ENCODE measurements around the gene HRH2.
"Not testable (repeated sequence)": the region's sequence is repeated elsewhere in the genome, so short reads cannot be mapped to it uniquely, and the experiment has no call there.

Gene HRH2

DNA sequence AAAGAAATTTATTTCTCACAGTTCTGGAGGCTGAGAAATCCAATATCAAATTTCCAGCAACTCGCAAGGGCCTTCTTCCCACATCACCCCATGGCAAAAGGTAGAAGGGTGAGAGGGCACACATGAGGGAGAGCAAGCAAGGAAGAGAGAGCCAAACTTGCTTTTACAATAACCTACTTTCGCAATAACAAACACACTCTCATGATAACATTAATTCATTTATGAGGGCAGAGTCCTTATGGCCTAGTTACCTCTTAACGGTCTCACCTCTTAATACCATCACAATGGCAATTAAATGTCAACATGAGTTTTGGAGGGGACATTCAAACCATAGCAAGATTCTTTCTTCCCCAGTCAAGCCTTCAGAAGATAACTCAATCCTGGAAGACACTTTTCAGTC, 11.6 kb upstream of the HRH2 start:
- DNase-seq: no peak

DNA sequence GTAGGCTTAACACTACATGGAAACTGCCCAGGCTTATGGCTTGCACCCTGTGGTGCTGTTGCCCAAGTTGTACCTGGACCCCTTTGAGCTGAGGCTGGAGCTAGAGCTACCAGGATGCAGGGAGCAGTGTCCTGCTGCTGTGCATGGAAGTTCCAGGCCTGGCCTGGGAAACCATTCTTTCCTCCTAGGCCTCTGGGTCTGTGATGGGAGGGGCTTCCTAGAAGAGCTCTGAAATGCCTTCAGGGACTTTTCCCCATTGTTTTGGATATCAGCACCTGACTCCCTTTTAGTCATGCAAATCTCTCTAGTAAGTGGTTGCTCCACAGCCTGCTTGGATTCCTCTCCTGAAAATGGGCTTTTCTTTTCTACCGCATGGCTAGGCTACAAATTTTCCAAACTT, 7.9 kb upstream of the HRH2 start:
- no peak for DNase-seq

DNA sequence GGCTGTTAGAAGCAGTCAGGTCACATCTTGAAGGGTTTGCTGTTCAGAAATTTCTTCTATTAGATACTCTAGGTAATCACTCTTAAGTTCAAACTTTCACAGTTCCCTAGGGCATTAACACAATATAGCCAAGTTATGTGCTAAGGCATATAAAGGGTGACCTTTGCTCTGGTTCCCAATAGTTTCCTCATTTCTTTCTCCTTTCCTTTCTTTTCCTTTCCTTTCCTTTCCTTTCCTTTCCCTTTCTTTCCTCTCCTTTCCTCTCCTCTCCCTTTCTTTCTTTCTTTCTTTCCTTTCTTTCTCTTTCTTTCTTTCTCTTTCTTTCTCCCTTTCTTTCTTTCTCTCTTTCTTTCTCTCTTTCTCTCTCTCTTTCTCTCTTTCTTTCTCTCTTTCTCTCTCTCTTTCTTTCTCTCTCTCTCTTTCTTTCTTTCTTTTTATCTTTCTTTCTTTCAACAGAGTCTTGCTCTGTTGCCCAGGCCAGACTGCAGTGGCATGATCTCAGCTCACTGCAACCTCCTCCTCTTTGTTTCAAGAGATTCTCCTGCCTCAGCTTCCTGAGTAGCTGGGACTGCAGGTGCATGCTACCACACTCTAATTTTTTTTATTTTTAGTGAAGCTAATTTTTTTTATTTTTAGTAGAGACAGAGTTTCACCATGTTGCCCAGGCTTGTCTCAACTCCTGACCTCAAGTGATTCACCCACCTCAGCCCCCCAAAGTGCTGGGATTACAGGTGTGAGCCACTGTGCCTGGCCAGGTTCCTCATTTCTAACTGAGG, 7.3 kb upstream of the HRH2 start:
- DNase-seq: not testable (repeated sequence)

DNA sequence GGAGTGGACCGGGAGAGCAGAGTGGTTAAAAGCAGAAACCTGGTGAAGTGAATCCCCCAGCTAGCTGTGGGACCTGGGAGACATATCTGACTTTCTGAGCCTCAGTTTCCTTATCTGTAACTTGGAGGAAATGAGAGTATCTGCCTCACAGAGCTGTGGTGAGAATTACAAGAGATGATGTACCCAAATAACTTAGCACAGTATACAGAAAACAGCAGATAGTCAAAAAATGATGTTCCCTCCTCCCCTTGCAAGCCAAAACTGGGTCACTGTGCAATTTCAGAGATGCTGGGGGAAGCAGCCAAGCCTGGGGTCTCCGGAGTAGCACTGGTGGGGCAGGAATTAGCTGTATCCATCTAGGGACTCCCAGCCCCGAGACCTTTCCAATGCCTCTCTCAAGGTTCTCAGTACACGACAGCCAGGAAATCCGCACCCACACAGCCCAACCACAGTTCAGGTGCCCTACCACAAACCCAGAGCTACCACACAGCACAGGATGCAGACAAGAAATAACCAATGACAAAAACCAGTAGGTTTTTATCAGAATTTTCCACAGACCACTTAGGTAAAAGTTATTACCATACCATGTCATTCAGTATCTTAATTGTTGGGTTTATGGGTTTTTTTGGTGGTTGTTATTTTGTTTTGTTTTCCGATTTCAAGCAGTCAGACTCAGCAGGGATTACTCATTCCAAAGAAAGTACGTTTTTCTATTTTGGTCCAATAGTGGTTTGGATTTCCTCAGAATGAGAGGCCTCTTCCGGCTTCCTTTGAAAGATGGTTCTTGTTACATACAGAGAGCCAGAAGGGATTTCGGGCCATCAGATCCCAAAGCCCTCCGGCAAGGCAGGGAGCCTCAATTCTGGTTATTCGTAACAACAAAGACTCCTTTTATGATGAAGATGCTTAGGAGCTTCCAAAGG, 4.9 kb upstream of the HRH2 start:
- DNase-seq: peak; percentile 52

DNA sequence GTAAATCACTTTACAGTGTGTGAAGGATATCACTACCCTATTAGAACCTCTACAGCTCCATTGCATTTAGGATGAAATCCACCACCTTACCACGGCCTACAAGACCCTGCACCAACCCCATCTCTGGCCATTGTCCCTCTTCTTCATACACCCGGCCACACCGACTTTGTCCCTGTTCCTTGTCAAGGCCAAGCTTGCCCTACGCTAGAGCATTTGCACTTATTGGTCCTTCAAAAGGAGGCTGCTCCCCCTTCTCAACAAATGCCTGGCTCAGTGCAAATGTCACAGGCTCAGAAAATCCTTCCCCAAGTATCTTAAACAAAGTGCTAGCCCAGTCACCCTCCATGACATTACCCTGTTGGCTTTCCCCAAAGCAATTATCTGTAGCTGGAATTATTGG, 4.1 kb upstream of the HRH2 start:
- no peak for DNase-seq

DNA sequence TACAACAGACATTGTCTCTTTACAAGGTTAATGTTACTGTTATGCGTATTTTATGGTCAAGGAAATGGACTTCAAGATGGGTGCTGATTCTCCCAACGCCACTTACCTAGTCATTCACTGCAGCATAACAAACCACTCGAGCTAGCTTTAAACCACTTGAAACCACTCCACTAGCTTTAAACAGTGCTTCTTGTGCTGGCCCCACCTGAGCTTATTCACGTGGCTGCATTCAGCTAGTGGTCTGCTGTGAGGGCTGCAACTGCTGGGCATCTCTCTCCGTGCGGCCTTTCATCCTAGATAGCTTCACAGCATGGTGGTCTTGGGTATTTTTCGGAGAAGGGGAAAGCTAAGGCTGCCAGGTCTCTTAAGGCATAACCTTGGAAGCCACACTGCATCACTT, 3.5 kb upstream of the HRH2 start:
- no peak for DNase-seq

DNA sequence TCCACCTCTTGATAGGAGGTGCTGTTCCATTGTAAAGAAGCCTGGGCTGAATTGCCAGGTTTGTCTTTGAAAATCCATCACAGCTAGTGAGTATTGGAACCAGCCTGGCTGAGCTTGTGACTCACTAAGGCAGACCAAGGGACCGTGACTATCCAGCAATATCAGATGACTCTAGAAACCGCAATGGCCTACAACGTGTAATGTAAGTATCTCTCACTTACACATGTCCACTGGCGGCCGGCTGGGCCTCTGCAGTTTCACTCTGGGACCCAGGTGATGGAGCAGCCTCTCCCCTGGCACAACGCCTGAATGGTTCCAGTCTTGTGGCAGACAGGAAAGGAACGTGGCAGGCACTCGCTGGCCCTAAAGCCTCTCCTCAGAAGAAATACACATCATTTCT, 3.1 kb upstream of the HRH2 start:
- DNase-seq: no peak

DNA sequence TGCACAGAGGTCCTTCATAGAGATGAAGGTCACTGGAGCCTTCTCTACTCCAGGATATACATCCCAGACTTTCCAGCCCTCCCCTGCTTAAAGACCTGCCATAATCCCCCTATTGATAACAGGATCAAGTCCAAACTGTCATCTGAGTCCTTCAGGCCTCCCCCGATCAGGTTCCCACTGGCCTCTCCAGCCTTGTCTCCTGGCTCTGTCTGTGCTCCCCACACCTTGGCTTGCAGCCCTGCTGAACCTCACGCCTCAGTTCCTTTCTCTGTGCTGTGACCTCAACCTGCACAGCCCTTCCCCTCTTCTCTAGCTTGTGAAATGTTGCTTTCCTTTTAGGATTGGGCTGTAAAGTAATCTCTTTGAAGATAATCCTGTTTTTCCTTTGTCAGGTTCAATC, 2.5 kb upstream of the HRH2 start:
- no peak for DNase-seq

DNA sequence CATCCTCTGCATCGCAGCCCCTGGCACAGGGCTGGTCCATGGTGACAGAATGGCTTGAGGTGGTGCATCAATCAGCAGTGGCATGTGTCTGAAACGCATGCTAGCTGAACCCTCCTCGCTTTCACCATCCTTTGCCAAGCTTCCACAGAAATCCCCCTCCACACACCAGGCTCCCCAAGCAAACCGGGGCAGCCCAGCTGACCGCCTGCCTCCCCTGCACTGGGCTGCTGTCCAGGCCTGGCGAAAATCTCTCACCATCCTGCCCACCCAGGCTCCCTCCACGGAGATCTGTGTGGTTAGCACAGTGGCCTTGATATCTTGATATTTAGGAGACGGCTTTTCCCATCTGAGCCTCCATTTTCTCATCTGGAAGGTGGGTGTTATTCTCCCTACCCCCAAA, 905 bp upstream of the HRH2 start:
- no peak for DNase-seq

DNA sequence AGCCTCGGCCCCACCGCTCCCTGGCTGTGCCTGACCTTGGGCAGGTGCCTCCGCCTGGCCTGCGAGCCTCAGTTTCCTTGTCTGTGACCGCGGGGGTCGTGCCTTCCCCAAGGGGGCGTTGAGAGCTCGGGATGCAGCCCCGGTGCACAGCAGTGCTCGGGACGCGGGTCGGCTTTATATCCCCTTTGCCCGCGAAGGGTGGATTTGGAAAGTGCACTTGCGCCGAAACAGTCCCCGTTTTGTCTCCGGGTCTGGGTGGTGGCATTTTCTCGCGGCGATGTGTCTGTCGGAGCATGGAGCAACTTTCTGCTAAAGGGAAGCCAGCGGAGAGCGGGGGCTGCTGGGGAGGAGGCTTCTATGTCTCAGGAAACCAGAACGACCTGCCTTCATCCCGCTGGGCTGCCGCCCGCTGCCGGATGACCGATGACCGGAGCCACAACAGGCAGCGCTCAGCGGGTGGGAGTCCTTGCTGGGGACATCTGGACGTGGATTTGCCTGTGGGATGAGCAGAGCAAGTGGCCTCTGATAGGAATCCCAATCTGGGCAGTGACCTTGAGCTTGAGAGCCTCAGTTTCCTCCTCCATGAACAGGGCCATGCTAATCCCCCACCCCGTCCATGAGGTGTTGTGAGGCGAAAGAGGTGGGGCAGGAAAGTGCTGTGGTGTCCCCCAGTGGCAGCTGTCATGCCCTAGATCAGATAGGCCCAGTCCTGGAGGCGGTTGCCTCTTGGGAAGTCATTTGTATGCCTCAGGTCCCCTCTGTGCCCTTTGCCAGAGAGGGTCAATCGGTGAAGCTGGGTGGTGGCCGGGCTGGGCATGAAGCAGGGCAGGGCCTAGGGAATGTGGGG, 651 bp downstream of the HRH2 start:
- DNase-seq: no peak

DNA sequence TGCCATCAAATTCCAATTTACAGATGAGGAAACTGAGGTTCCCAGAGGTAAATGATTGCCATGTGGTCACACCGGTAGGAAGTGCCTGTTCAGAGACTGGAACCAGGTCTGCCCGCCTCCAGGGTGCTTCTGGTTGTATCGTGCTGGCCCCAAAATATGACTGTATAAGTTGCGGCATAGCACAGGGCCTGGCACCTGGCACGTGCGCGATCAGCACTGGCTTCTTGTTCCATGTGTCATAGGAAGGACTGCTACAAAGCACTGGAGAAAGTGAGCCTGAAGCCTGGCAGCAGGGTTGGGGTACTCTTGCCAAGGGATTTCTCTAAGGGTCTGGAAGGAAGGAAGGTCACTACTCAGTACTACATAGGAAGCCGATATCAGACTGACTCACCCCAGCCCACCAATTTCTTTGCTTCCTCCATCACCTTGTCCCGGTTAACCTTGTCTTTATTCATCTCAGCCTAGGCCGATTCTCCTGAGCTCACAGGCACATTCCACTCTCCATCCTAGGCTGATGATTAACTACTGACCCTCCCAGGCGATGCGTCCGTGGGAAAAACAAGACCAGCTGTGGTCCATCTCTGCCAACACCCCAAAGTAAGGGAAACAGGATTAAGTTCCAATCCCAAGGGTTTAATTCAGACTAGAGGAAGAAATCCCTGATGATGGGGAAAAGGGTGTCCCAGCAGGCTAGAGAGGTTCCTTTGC, 1.8 kb downstream of the HRH2 start:
- DNase-seq: no peak

DNA sequence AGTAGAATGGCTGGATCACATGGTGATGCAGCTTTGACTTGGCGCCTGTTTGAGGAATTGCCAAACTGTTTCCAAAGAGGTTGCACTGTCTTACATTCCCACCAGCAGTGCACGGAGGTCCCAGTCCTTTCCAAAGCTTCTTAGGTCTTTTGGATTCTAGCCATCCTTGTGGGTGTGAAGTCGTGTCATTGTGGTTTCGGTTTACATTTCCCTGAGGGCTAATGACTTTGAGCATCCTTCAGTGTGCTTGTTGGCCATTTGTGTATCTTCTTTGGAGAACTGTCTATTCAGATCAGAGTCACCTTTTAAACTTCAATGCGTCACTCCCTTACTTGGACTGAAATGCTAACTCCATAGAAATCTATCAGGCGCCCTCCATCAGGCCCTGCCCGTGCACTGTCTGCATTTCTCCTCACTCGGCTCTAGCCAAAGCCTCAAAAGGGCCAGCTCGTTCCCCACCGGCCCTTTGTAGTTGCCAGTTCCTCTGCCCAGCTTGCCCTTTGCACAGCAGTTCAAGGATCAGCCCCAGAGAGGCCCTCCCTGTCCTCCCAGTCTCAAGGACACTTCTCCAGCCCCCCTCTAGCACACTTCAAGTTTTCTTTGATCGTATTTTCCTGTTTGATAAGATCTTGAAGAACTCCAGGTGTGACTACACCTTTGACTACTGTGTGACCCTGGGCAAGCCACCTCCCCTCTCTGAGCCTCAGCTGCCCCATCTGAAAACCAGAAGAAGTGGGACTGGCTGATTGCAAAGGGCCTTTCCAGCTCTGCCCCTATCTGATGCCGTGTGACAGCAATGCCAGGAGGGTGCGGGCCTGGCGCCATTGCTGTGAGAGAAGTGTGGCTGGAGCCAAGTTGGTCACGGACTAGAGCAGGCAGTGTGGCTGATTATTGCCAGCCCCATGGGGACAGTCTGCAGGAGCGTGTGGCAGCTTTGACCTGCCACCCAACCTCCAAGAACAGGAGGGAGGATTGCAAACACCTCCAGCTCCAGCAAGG, 5.6 kb downstream of the HRH2 start:
- no peak for DNase-seq

DNA sequence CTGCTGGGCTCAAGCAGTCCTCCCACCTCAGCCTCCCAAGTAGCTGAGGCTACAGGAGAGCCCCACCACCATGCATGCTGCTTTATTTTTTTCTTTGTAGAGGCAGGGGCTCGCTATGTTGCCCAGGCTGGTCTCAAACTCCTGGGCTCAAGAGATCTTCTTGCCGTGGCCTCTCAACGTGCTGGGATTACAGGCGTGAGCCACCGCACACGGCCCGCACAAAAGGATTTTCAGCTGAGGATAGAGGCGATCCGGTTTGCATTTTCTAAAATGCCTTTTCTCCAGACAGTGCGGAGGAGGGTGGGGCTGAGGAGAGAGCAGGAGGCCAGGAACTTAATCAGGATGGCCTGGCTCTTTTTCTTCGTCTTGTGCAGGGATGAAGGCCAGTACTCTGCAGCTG, 6.9 kb downstream of the HRH2 start:
- no peak for DNase-seq

DNA sequence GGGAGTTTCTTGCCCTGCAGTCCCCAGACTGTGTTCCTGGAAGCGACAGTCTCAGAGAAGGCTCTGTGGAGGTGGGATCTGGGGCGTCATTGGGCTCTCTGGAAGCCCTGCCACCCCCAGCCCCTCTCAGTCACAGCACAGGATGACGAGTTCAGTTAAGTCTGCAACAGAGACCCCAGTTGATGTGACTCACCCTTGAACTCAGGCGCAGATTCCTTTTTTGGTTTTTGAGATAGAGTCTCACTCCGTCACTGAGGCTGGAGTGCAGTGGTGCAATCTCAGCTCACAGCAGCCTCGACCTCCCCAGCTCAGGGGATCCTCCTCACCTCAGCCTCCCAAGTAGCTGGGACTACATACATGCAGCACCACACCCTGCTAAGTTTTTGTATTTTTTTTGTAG, 8.3 kb downstream of the HRH2 start:
- no peak for DNase-seq

DNA sequence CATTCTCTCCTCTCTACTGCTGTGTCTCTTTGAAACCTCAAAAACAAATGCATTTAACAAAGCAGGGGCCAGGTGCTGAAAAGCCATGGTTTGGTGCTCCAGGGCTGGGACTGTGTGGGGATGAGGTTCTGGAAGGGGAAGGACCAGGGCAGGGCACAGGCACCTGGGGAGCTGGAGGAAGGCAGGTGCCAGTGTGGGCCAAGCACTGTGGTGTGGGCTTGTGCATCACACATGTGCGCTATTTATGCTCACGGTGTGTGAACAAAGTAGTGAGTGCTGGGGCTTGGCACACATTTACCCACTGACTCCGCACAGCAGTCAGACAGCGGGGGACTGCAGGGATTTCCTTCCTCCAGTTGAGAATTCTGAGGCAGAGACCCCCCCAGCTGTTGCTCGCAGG, 10.1 kb downstream of the HRH2 start:
- DNase-seq: no peak

DNA sequence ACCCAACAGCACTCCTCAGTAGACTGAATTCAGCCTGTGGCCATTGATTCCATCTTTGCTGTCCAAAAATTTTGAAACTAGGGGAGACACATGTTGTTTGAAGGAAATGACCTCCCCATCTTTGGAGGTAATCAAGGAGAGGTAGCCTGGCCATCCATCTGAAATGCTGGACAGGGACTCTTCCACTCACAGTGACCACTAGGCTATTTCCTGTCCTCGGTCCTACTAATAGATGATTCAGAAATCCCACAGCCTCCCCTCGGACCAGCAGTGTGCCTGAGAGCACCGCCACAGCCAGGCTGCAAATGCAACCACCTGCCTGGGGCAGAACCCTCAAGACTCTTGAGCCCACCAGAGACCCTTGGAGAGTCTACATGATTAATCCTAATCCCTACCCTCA, 12.5 kb downstream of the HRH2 start:
- no peak for DNase-seq

DNA sequence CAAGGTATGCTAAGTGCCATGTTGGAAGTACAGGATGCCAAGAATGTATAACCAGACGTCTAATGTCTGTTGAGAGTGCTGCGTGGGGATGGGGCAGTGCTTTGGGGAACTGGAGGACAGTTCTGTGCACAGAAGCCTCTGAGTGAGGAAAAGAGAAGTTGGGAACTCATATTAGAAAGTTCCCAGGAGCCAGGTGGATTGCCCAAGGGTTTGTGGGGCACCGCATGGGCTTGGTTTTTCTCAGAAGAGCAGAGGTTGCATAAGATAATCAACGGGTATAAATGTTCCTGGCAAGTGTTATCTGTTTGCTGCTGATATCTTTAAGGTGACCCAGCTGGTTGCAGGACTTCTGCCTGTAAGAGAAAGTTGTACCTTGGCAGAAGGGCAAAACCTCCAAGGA, 13.1 kb downstream of the HRH2 start:
- no peak for DNase-seq

DNA sequence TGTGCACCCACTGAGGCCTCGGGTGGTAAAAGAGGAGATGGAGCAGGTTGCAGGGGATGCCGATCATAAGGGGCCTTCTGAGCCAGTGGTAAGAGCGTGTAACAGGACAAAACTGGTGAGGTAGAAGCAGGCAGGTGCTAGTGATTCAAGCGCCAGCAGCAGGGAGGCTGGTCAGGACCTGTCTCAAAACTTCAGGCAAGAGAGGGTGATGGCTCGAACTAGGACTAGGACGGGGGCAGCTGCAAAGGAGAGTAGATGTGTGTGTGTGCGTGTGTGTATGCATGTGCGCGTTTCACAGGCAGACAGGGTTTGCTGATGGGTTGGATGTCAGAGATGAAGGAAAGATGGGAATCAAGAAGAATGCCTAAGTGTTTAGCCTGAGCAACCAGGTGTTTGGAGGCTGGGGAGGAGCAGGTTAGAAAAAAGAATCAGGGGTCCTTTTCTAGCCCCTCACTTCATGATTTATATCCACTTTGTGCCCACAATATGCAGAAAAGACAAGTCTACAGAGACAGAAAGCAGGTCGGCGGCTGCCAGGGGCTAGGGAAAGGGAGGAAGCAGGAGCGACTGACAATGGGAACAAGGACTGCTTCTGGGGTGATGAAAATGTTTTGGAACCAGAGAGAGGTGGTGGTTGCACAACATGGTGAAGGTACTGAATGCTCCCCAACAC, 15.2 kb downstream of the HRH2 start:
- DNase-seq: no peak

DNA sequence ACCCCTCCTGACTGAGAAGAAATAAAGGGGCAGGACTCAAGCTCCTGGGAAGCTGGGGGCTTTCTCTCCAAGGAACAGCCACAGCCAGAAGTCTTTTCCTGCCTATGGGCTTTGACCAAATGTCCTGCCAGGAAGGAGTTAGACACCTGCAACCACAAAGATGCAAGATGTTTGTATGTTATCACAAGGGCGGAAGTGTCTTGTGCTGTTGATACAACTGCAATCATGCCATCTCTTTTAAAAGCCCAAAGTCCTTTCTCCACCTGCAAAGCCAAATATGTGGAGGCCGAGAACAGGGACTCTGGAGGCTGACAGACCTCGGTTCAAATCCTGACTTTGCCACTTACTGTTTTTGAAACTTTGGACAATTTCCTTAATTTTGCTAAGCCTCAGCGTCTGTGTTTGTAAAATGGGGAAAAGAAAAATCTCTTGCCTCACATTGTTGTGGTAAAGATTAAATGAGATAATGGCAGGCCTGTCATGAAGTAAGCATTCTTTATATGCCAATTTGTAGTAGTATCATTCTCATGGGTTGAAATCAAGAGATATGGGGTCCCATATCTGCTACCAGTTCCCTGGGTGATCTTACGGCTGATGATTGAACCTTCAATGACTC, 17.0 kb downstream of the HRH2 start:
- no peak for DNase-seq

DNA sequence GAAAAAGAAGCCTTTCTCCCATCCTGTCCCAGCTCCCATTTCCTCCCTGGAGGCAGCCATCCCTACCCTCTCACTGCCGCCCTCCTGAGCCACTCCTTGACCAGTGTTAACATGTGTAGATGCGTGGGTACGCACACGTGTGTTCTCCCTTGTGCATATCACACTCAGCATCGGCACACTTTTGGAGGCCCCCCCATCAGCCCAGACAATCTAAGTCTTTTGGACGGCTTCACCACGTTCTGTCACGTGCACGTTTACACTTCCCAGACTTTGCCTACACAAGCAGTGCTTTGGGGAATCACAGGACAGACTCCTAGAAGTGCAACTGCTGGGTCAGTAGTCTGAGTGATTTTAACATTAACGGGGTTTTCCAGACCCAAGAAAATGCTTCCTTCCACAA, 18.0 kb downstream of the HRH2 start:
- no peak for DNase-seq
